LNCaP clone FGC (cell line): Measurements from ENCODE around the gene MAFG.

Experiments
- DNase-seq: peaks from one replicate; pipeline ENCODE4 v3.0.0-alpha.2; 2011; ENCODE audit warnings: low read depth
- H3K4me3 ChIP-seq: 2 replicates; pipeline ENCODE4 v1.5.1; 2011; ENCODE audit warnings: mild to moderate bottlenecking, low read depth, low read length, control low read depth
- TF ChIP-seq, protein P1 (sequence below): IDR thresholded peaks from 2 replicates; pipeline ENCODE4 v1.5.1; 2012; ENCODE audit warnings: mild to moderate bottlenecking; ENCODE audit not compliant: control insufficient read depth, insufficient read depth; ENCODE audit errors: extremely low read depth

MAFG gene

DNA sequence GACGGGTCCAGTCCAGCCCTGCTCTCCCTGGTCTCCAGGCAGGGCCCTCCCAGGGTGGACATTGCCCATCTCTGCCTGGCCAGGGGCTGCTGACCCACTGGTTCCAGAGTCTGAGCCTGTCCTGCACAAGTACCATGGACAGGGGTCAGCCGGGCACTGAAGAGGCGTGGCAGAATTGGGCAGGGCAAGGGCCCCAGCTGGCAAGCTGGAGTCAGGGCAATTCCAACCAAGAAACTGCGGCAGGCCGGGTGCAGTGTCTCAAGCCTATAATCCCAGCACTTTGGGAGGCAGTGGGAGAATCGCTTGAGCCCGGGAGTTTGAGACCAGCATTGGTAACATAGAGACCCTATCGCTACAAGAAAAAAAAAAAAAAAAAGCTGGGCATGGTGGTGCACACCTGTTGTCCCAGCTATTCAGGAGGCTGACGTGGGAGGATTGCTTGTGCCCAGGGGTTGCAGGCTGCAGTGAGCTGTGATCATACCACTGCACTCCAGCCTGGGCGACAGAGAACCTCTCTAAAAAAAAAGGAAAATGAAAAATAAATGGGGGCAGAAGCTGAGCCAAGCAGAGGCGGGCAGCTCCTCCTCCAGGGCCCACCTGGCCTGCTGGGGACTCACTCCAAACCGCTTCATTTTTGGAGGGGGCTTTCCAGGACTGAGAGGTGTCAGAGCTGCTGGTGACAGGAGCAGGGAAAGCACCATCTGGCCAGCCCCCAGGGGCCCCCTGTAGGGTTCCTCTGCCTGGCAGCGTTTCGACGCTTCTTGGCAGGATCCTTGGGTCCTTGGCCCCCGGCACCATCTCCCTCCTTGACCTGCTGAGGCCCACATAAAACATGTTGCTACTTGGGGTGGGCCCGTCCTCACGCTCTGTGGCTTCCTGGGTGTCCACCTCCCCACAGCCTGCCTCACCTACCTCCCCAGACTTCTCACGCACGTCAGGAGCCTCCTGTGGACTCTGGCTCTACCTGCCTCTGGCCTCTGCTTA lies 2.9 kb upstream of the MAFG start:
- no peak for DNase-seq
- TF ChIP-seq, protein P1, sequence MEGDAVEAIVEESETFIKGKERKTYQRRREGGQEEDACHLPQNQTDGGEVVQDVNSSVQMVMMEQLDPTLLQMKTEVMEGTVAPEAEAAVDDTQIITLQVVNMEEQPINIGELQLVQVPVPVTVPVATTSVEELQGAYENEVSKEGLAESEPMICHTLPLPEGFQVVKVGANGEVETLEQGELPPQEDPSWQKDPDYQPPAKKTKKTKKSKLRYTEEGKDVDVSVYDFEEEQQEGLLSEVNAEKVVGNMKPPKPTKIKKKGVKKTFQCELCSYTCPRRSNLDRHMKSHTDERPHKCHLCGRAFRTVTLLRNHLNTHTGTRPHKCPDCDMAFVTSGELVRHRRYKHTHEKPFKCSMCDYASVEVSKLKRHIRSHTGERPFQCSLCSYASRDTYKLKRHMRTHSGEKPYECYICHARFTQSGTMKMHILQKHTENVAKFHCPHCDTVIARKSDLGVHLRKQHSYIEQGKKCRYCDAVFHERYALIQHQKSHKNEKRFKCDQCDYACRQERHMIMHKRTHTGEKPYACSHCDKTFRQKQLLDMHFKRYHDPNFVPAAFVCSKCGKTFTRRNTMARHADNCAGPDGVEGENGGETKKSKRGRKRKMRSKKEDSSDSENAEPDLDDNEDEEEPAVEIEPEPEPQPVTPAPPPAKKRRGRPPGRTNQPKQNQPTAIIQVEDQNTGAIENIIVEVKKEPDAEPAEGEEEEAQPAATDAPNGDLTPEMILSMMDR = no peak
- H3K4me3 ChIP-seq = no peak overlapping the region

DNA sequence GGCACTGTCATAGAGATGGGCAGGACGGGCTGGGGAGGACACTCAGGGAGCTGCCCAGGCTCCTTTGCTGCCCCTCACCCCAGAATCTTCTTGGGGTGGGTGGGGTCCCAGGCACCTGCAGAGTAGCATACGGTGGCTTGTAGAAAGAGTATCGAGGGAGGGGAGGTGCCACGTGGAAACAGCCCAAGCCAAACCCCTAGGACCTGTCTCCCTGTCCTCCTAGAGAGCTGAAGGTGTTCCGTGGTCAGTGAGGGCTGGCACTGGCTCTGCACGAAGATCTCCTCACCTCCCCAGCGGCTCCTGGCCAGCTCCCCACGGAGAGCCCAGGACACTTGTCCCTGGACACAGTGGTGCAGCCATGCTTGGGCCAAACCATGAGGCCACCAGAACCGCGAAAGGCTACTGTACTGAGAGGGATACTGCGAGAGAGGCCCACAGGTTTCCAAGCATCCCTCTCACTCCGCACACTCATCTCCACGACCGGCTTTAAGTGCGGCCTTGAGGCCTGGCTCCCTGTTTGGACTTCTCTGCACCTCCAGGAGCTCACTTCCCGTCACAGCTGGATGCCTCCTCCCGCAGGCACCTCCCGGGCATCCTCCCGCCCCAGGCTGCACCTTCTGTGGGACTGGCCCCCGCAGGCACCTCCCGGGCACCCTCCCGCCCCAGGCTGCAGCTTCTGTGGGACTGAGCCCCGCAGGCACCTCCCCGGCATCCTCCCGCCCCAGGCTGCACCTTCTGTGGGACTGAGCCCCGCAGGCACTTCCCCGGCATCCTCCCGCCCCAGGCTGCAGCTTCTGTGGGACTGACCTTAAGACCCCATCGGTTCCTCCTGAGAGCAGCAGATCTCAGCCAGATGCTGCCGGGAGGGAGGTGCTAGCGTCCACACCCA lies 2.0 kb upstream of the MAFG start:
- TF ChIP-seq, protein P1 = no peak
- no peak for DNase-seq
- H3K4me3 ChIP-seq = no peak overlapping the region; the same call in 1 of the 2 replicates

DNA sequence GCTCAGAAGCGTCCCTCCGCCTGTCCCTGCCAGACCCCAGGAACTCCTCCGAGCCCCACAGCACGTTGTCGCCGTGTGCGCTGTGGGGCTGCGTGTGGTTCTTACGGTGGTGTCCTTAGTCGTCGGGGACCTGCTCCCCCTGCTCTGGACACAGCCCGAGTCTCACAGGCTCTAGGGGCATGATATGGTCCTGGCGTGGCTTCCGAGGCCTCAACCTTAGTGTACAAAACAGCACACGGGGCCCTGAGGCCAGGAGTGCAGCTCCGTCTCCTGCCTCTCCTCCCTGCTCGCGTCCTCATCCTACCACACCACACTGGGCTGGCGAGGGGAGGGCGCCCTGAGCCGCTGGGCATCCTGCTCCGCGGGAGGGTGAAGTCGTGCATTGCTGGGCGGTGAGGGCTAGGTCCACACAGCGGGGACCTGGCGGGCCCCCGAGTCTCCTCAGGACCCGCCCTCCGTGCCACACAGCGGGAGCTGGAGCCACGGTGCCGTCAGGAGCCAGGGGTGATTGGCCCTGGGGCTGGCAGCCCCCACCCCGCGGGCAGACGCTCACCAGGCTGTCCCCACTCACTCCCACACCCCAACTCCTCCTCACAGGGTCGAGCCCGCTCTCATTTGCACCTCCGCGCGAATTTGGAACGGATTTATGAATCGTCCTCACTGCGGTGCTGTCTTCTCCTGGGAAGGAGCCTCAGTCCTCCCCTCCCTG lies 1.2 kb upstream of the MAFG start:
- no peak for DNase-seq
- peak overlapping the region; percentile 66 for H3K4me3 ChIP-seq
- TF ChIP-seq, protein P1 = no peak

DNA sequence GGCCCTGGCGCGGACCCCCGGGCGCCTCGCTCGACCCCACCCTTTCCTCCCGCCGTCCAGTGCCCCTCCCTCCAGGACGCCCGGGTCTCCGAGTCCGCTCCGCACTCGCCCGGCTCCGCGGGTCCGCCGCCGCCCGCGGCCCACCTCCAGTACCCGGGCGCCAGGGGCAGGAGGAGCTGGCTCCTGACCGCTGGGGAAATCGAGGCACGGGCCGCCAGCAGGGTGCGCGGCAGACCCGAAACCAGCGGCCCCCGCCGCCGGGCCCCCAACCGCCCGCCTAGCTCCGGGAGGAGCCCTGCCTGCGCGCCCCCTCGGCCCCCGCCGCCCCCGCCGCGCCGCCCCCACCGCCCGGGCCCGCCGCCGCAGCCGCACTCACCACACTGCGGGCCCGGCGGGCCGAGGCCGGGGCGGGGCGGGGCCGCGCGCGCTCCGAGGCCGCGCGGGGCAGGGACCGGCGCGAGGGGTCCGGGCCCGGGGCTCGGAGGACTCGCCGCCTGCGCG lies 333 bp downstream of the MAFG start:
- TF ChIP-seq, protein P1 = no peak
- no peak for DNase-seq
- H3K4me3 ChIP-seq = peak overlapping the region; percentile 79

DNA sequence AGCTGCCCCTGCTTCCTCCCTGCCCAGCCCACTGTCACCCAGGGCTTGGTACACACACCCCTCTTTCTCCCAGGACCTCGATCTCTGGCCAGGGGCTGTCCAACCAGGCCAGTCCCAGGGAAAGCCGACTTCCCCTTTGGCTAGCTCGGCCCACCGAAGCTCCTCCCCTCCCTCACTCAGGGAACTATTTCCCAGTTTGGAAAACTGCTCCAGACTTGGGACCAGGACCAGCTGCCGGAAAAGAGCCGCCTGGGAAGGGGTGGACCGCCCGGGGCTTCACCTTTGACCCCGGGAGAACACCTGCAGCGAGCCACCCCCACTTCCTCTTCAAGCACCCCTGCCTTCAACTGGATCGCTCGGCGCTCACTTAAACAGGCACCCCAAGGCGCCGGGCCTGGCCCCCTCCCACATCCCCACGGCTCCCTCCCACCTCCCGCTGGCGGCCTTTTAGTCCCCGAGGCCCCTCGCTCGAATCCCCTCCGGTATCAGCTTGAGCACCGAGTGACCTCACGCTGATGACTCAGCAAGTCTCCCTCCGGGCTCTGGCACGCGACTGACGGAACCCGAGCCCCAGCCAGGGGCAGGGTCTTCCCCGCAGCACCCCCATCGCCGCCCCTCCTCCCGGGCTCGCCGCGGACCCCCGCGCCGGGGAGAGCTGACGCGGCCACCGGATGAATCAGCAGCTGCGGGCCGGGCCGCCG lies 934 bp downstream of the MAFG start:
- TF ChIP-seq, protein P1 = no peak
- peak; percentile 49 for DNase-seq
- H3K4me3 ChIP-seq = peak overlapping the region; percentile 79
